GM18861 (cell line): ENCODE data around the gene EFHB.
A peak's percentile ranks its signal among the peaks of the same experiment; 100 is the strongest.
"Not testable (repeated sequence)": the region's sequence is repeated elsewhere in the genome, so short reads cannot be mapped to it uniquely, and the experiment has no call there.

Experiments
- ATAC-seq: cut with Tn5 transposase; IDR thresholded peaks from one replicate; pipeline ENCODE4 v1.9.1; 2021; ENCODE audit not compliant: unreplicated experiment

Gene EFHB, protein sequence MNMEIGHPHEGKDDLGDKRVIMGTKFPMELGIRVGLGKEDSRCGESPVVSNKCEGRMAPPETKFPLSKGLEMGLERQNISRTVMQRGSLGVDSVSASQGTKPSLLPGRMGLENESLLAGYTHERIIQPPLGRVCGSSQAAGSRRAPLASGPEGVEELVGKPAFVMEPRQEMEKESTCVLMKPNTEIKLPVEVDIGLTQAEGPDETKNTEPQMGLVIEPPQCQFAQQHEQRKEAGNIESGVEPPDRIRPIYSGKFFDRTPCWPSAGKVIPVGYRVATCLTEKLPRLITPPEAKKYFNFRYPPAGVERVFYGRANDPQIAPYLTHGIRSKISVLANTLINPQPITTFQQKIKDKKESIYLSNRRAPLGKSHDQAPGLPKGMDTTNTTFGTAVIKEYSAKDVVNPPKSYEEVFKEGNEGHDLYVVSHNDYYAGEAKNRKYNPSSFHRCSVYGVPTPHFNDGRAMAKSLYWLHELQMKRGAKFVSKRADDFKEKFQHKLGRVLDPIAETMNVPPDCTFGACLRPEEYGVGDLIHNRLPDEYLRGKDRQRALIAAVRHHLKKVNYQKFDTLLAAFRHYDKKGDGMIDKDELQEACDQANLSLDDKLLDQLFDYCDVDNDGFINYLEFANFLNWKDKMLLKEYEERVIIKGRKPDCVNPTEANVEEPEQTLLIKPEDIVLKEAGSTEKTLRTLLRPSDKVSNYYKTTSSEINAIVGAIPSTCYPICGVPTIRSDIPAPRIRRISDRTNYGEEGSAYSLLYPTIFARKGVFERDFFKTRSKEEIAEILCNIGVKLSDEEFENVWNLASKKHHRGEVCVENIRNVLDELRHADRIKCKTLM

DNA sequence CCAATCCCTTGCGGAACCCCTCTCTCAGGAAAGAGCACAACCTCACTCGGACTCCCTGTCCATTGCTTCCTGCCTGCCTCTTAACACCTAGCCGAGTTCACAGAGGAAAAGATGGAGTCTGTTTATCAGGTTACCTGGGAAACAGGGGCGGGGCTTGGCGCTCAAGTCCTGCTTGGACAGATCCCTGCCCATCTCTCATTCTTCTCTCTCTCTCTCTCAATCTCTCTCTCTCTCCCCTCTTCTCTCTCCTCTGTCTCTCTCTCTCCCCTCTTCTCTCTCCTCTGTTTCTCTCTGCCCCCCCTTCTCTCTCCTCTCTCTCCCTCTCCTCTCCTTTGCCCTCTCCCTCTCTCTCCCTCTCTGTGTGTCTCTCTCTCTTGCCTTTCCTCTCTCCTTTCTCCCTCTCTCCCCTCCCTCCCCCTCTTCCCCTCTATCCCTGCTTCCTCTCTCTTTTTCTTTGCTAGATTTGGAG lies at the start of gene EFHB:
Gene EFHB, minus strand, starts transcription at position 120 of the 469 bp plus-strand sequence. CDS start 199 bp downstream, outside the sequence.
- ATAC-seq: no peak

DNA sequence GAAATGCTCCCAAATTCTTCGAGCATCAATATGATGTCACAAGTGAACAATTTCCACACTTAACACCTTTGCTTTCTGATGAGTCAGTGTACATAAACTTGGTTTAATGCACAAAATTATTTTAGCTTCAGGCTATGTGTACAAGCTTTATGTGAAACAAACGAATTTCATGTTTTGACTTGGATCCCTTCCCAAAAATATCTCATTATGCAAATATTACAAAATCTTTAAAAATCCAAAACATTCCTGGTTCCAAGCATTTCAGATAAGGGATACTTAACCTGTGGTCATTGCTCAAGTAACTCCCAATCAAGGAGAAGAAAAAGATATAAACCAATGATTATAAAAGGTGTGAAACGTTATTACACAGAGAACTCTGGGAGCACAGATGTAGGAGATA lies 38.0 kb upstream of the EFHB start:
- no peak for ATAC-seq

DNA sequence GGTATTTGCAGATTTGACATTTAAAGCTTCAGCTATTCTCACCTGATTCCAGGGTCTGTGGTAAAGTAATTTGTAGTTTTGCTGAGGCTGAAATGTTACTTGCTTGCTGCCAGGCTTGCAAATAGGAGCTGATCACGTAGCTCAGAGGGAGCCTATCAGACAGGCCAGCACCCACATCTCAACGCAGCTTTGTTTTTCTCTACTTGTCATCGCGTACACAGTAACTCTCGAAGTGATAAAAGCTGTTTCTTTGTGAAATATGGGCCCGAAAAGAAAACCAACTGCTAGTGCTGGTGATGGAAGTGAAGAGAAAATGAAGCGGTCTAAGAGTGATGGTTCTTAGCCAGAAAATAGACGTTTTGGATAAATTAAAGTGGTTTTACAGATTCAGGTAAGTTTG lies 36.3 kb upstream of the EFHB start:
- ATAC-seq: no peak

DNA sequence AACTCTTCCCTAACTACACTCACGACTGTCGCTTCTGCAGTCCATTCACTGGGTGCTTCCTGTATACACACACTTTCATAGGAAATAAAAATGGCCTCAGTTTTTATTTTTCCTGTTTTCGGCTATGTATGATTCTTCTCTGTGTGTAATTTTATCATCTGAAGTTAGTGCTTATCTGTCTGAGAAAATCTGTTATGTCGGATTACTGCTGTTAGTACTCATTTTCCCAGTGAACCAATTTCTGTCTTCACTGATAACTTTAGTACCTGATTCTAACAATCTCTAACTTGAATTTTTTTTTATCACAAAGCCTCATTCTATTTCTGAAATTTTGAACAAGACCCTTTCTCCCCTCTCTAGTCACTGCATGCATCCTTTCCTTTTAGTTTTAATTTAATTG lies 33.8 kb upstream of the EFHB start:
- ATAC-seq: no peak

DNA sequence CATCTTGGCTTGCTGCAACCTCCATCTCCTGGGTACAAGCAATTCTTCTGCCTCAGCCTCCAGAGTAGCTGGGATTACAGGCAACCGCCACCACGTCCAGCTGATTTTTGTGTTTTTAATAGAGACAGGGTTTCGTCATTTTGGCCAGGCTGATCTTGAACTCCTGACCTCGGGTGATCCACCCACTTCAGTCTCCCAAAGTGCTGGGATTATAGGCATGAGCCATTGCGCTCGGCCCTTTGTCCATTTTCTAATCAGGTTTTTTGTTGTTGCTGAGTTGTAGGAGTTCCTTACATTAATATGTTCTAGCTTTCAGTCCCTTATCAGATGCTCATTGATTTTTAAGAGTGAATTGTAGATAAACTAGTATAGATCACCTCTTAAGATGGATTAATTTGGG lies 33.2 kb upstream of the EFHB start:
- no peak for ATAC-seq

DNA sequence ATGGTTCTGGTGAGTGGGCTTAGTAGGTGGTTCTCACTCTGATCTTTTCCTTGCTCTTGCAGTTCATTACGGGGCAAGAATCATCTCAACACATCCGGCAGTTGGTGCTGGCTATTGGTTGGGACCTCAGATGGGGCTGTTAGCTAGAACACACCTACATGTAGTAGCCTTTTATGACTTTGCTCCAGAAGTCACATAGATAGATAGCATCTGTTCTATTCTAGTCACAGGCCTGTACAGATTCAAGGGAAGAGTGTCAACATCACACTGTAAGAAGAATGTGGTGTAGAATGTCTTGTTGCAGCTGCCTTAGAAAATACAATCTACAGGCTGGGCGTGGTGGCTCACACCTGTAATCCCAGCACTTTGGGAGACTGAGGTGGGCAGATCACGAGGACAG lies 27.9 kb upstream of the EFHB start:
- ATAC-seq: no peak

DNA sequence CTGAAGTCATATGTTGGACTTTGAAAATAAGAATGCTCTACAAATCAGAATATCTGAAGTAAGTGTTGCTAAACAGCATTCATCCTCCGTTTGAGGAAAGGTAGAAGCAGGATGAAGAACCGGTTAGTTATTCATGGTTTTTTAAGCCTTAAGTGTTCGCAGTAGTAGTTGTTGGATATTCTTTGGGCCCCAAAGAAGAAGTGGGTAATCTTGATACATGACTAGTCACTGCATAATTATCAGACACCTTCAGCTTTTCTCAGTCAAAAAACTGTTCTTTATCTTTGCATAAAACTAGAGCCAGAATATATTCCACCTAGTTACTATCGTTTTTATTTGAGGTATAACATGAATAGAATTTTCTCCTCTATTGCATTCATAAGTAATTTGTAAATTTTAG lies 26.7 kb upstream of the EFHB start:
- no peak for ATAC-seq

DNA sequence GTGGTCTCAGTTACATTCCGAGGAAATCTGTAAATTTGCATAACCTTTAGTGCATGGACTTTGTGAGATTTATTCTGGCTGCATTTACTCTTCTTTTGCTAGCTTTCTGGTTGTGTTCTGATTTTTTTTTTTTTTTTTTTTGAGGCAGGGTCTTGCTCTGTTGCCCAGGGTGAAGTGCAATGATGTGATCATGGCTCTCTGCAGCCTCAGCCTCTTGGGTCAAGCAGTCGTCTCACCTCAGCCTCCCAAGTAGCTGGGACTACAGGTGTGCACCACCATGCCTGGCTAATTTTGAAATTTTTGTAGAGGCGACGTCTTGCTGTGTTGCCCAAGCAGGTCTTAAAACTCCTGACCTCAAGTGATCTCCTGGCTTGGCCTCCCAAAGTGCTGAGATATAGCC lies 25.5 kb upstream of the EFHB start:
- ATAC-seq: no peak

DNA sequence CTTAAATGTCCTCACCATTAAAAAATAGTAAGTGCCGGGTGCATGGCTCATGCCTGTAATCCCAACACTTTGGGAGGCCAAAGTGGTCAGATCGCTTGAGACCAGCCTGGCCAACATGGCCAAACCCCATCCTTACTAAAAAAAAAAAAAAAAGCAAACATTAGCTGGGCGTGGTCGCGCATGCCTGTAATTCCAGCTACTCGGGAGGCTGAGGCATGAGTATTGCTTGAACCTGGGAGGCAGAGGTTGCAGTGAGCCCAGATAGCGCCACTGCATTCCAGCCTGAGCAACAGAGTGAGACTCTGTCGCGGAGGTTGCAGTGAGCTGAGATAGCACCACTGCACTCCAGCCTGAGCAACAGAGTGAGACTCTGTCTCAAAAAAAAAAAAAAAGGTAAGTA lies 23.3 kb upstream of the EFHB start:
- ATAC-seq: not testable (repeated sequence)

DNA sequence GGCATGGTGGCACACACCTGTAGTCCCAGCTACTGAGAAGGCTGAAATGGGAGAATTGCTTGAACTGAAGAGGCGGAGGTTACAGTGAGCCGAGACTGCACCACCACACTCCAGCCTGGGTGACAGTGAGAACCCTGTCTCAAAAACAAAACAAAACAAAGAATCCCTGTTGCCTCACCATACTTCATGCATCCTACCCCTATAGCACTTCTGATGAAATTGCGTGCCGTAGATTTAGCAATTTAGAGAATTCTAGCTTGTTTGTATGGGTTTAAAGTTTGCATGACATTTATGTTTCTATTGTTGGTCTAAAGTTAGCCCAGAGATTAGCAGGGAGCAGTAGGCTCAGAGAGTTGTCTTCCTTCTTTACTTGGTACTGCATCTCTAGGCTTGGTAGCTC lies 20.7 kb upstream of the EFHB start:
- ATAC-seq: no peak

DNA sequence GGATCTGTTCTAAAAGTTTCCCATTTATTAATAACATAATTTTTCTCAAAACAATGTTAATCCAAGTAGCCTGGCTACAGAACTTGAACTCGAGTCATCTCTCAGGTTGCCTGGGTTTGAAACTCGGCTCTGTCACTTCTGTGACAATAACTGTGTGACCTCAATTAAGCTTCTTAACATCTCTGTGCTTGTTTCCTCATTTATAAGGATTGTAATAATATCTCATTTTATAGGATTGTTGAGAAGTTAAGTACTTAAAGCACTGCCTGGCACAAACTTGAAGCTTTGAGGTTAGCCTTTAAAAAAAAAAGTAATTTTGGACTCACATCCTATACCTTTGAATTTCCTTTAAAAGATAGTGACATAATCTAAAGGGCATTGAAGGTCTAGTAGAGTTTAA lies 16.3 kb upstream of the EFHB start:
- ATAC-seq: no peak

DNA sequence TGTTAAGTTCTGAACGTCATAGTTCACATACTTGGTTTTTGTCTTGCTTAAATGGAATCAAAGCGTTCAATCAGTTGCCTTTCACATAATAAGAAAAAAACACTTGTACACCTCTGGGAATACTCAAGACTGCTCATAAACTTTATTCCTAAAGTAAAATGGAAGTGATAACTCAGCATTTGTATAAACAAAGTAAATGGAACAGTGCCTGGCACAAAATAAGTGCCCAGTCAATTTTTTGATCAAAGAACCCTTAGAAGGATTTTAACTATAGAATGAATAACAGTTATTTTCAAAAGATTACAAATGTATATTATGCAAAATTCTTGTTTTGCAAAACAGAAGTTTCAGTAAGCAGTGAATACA lies 14.2 kb upstream of the EFHB start:
- ATAC-seq: no peak

DNA sequence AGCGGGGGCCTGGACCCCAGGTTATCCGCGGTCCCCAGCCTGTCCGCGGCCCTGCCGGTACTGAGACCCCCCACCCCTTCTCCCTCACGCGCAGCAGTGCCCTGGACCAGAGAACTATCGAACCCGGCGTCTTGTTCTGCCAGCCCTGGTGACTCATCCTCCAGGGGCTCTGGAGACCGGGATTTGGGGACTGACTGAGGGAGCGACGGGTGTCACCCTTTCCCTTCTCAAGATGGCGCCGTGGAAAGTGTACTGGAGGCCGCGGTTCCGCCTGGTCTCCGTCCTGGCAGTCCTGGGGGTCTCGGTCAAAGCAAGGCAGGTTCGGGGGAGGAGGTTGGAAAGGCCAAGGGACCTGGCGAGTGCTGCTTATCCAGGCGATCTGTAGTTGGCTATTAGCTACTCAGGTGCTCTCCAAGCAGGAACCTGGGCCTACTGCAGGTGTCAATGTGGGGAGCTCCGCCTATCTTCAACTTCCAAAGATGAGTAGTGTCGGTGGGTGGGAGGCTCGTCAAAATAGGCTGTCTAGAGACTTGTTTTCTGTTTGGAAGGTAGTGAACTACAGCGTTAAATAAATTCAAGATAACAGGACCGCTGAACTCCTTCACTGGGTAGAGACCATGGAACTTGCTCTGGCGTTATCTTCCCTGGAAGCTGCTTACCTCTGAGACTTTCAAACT lies 13.7 kb upstream of the EFHB start:
- no peak for ATAC-seq

DNA sequence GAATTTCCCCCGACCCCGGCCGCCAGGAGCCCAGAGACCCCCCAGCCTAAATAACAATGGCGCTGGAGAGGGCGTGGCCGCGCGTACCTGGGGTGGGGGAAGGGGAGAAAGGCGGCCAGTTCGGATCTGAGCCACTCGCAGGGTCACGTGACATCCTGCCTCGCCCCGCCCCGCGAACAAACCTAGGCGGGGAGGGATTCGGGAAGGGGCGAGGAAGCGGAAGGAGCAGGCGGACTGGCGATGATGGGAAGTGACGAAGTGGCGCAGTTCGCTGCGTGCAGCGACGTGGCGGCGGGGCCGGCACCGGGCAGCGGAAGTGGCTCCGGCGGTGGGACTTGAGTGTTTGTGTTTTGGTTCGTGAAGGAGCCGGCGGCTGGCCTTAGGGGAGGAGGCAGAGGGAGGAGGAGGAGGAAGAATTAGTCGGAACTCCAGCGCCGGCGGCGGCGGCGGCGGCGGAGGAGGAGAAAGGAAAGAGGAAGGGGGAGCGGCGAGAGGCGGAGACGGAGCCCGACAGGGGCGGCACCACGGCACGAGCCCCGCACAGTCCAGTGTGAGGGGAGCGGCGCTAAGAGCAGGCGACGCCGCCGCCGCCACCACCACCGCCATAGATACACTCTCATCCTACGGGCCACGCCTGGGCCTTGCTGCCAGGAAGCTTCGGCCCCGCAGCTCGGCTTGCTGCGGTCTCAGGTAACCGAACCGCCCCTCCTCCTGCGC lies 13.0 kb upstream of the EFHB start, which contains the start of gene RAB5A:
Gene RAB5A, plus strand, starts transcription at position 266 of the 717 bp plus-strand sequence. CDS start 3,802 bp downstream, outside the sequence.
- ATAC-seq: peak; percentile 98

DNA sequence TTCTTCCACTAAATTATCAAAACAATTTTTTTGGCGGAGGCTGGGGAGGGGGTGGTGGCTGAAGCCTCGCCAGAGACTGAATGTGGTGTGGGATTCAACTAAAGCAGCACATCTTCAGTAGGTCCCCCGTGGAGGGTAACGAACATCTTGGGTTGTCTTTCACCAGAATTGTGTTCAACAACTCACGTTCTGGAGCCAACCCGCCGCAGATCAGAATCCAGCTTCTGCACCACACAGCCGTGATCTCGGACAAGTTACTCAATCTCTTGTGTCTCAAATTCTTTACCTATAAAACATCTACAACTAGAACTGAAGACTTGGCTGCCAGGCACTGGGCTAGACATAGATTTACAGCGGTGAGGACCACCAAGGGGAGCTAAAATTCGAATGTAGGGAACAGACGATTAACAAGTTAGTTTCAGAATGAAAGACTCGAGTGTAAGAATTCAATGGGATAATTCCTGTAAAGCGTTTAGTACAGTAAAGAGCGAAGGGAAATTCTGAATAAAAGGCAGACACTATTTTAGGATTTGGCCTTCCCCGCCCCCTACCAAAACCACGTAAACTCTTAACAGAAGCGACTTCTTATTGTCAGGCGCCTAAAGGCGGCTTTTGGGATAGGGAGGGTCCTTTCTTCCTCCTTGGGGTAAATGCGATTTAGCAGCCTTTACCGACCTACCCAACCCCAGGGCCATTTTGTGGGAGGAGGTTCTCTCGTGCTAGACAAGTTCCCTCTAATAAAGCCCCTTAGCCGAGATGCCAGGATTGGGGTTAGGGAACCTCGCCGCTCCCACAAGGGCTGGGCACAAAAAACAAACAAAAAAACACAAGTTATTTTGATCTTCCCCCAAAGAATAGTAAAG lies 12.2 kb upstream of the EFHB start:
- no peak for ATAC-seq

DNA sequence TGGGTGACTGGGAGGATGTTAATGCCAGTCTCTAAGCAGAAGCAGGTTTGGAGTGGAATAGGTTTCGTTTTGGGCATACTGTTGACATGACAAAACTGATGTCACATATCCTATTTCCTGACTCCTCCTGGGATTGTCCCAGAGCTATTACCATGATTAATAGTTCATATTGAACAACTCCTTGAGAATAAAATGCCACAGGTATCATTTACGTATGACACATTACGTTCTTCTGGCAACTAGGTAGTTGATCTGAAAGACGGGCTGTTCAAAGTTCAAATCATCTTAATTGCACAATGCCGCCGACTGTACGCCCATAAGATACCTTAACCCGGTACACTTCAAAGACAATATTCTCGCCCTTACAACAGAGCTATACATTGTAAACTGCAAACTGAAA lies 11.5 kb upstream of the EFHB start:
- ATAC-seq: no peak

DNA sequence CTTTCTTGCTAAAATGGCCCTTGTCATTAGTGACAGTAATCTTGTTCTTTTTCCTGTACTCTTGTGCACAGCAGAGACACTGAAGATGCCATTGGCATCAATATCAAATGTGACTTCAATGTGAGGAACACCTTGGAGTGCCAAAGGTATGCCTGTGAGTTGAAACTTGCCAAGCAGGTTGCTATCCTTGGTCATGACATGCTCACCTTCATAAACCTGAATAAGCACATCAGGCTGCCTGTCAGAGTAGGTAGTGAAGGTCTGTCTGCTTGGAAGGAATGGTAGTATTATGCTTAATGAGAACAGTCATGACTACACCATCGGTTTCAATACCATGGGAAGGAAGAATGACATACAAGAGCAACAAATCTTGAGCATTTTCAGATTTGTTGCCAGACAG lies 6.6 kb upstream of the EFHB start:
- ATAC-seq: no peak

DNA sequence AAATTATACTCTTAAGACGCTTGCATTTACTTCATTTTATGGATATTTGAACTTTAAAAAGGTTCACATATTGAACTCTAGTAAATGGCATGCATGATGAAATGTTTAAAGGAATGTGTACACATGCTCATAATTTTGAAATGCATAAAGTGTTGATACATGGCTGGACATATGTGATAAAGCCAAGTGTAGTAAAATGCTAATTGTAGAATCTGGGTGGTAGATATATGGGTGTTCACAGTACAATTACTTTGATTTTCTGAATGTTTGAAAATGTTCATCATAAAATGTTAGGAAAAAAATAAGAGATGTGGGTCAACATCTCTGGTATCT lies 4.2 kb upstream of the EFHB start:
- ATAC-seq: no peak

DNA sequence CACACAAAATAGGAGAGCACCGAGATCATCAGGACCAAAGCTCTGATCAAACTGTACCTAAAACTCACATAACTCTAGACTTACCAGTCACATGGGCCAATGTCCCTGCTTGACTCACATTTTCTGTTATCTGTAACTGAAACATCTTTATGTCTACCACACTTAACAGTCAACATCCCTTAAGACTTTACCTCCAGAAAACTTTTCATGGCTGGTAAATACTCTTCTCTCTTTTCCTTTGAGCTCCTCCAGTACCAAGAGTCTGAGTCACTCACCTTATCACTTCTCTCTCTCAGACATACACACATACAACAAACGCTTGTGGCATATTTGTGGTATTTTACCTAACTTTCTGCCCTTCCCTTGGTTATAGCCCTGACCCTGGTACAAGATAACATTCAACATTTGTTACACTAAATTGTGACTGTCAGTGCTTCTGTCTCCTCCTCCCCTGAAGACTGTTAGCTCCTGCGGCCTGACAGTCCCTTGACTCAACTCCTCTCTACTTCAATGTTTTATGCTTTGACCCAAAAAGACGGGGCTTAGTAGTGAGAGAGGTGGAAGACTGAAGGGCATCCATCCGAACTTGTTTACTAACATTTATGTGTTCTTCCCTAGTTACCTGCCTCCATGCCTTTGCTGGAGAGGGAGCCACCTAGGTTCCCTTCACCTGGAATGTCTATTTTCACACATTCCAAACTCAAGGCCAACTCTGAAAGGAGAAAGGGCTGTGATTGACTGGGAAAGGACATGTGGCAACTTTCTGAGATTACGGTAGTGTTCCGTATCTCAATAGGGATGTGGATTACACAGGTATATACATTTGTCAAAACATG lies 3.7 kb upstream of the EFHB start:
- no peak for ATAC-seq
